Cardiac muscle cell (in vitro differentiated cells and primary cell): Measurements from ENCODE around the gene UEVLD. TPM values are rescaled to one million over a fixed set of nuclear protein-coding genes. Genes with fewer than 3 reads are reported as not detected.

ENCODE experiments used
- DNase-seq, 2 donors: peaks; one replicate each; pipeline versions ENCODE4 v3.0.0 to v3.0.0-alpha.2; 2010 to 2017; ENCODE audit warnings: low read depth in 1 of 2, low spot score in 1 of 2
- H3K27ac ChIP-seq: fragments of 200-600 bp; sonication (generic); 2 replicates; pipeline ENCODE4 v1.5.1; 2016
- H3K27me3 ChIP-seq: fragments of 200-600 bp; sonication (generic); 2 replicates; pipeline ENCODE4 v1.6.0; 2016; ENCODE audit warnings: control low read depth
- H3K36me3 ChIP-seq: fragments of 200-600 bp; sonication (generic); 2 replicates; pipeline ENCODE4 v1.5.1; 2016; ENCODE audit warnings: control low read depth
- H3K4me1 ChIP-seq: fragments of 200-600 bp; sonication (generic); 2 replicates; pipeline ENCODE4 v1.8.1; 2017; ENCODE audit warnings: low read depth, mild to moderate bottlenecking, mixed run types
- H3K4me3 ChIP-seq: fragments of 200-600 bp; sonication (generic); 2 replicates; pipeline ENCODE4 v1.5.1; 2016; ENCODE audit warnings: mild to moderate bottlenecking
- H3K9me3 ChIP-seq: fragments of 200-600 bp; sonication (generic); 2 replicates; pipeline ENCODE4 v1.5.1; 2017; ENCODE audit warnings: low read depth, mild to moderate bottlenecking, control low read depth
- CTCF ChIP-seq: IDR thresholded peaks from 2 replicates; pipeline ENCODE4 v1.5.1; 2012; ENCODE audit warnings: low read depth, mild to moderate bottlenecking, low read length
- polyA plus RNA-seq: library from polyadenylated mRNA; unstranded; fragments of >200 nt; fragmentation: Nextera tagmentation; extraction: Ambion mirVana; gene quantifications from 2 replicates; pipeline ENCODE4 v1.2.1, GENCODE V29; 2016
- total RNA-seq: library from RNA; depleted of rRNA; stranded (reverse); fragments of >200 nt; gene quantifications from 2 replicates; pipeline ENCODE4 v1.2.3, GENCODE V29; 2016

Gene UEVLD
- total and polyA plus RNA-seq, 2 experiments from 2014 or later = 6.3 to 18.6 TPM

- Histone ChIP-seq H3K9me3 (no peaks in the 10 kb centered on the region), H3K4me1 (peaks cover 26% of the 10 kb centered on the region), H3K36me3 (peaks cover 16% of the 10 kb centered on the region), H3K4me3 (no peak overlapping the region), H3K27ac (peak overlapping the region; percentile 44), H3K27me3 (no peaks in the 10 kb centered on the region)
- DNase-seq = no peak
- TF ChIP-seq CTCF = no peak
These were observed 97.6 kb downstream of the UEVLD start for GRCh38 chr11:18490736-18491485.

- DNase-seq = no peak
- peak overlapping the region; percentile 44 for H3K27ac ChIP-seq
- TF ChIP-seq CTCF = no peak
- peaks cover 17% of the 10 kb centered on the region for H3K36me3 ChIP-seq
- H3K4me3 ChIP-seq = no peak overlapping the region
- H3K9me3 ChIP-seq = no peaks in the 10 kb centered on the region
- peaks cover 26% of the 10 kb centered on the region for H3K4me1 ChIP-seq
- H3K27me3 ChIP-seq = no peaks in the 10 kb centered on the region
These were observed 98.2 kb downstream of the UEVLD start for GRCh38 chr11:18490319-18490718.

- no peak overlapping the region for H3K4me3 ChIP-seq
- no peak overlapping the region for H3K27ac ChIP-seq
- H3K9me3 ChIP-seq = no peaks in the 10 kb centered on the region
- no peak for TF ChIP-seq CTCF
- peaks cover 29% of the 10 kb centered on the region for H3K36me3 ChIP-seq
- no peak for DNase-seq
- H3K27me3 ChIP-seq = no peaks in the 10 kb centered on the region
- no peaks in the 10 kb centered on the region for H3K4me1 ChIP-seq
These were observed 102.5 kb downstream of the UEVLD start for GRCh38 chr11:18485913-18486528.

Other genes with a start within 250 kb of the UEVLD start
- 1,055 and 1,613 TPM in 2 replicates for gene LDHA, start 194.2 kb downstream of the UEVLD start, total RNA-seq
- gene LDHA, start 194.2 kb downstream of the UEVLD start, polyA plus RNA-seq = 3,082 and 3,925 TPM in 2 replicates
- gene LDHC, start 176.4 kb downstream of the UEVLD start, total RNA-seq = not detected in 2 replicates
- not detected in 2 replicates for gene LDHC, start 176.4 kb downstream of the UEVLD start, polyA plus RNA-seq
- not detected in 2 replicates for gene LDHAL6A, start 132.9 kb downstream of the UEVLD start, total RNA-seq
- gene LDHAL6A, start 132.9 kb downstream of the UEVLD start, polyA plus RNA-seq = 0.12 TPM in 1 of 2 replicates, not detected in the other
- 110 and 117 TPM in 2 replicates for gene TSG101, start 61.8 kb downstream of the UEVLD start, total RNA-seq
- gene TSG101, start 61.8 kb downstream of the UEVLD start, polyA plus RNA-seq = 151 and 152 TPM in 2 replicates
- gene MISFA, start 11.1 kb upstream of the UEVLD start, total RNA-seq = 3.6 and 4.9 TPM in 2 replicates
- gene MISFA, start 11.1 kb upstream of the UEVLD start, polyA plus RNA-seq = 4.0 and 6.1 TPM in 2 replicates
- gene SPTY2D1, start 45.6 kb upstream of the UEVLD start, total RNA-seq = 13.4 and 14.3 TPM in 2 replicates
- gene SPTY2D1, start 45.6 kb upstream of the UEVLD start, polyA plus RNA-seq = 4.3 and 6.6 TPM in 2 replicates
- 3.4 and 4.1 TPM in 2 replicates for gene TMEM86A, start 110.0 kb upstream of the UEVLD start, total RNA-seq
- 4.1 and 5.2 TPM in 2 replicates for gene TMEM86A, start 110.0 kb upstream of the UEVLD start, polyA plus RNA-seq
- 0.03 and 0.32 TPM in 2 replicates for gene IGSF22, start 137.5 kb upstream of the UEVLD start, total RNA-seq
- gene IGSF22, start 137.5 kb upstream of the UEVLD start, polyA plus RNA-seq = 0.64 and 0.82 TPM in 2 replicates
- 1.3 and 1.6 TPM in 2 replicates for gene PTPN5, start 203.1 kb upstream of the UEVLD start, total RNA-seq
- gene PTPN5, start 203.1 kb upstream of the UEVLD start, polyA plus RNA-seq = 1.1 and 2.4 TPM in 2 replicates